Measurements from ENCODE around the gene RAP1GAP2. TPM values are rescaled to one million over a fixed set of nuclear protein-coding genes. Genes with fewer than 3 reads are reported as not detected.

RAP1GAP2 gene
- total RNA-seq, 1 donor from 2014 or later, result 8.6 TPM

DNA sequence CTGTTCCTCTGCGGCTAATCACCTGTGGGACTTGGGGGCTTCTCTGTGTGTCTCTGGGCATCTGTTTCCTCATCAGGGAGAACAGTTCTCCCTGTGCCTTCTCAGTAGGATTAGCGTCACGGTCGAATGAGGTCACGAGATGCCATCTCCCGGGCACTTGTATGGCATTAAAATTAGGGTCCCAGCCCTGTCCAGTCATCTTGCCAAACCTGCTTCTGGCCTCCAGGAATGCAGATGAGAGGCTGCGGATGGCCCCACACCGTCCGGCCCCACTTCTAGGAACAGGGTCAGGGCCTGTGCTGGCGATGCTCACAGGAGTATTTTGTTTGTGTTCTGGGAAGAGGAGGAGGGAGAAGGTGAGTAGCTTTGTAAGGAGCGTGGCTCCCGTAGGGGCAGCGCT is 208.7 kb downstream of the RAP1GAP2 start:
- H3K27me3 ChIP-seq (ENCODE audit: insufficient read depth, low read length), result no peaks in the 10 kb centered on the region
- TF ChIP-seq EZH2 (IDR thresholded peaks at IDR 0.05; ENCODE audit: insufficient read depth, low read length), result no peak
- TF ChIP-seq, protein P1, sequence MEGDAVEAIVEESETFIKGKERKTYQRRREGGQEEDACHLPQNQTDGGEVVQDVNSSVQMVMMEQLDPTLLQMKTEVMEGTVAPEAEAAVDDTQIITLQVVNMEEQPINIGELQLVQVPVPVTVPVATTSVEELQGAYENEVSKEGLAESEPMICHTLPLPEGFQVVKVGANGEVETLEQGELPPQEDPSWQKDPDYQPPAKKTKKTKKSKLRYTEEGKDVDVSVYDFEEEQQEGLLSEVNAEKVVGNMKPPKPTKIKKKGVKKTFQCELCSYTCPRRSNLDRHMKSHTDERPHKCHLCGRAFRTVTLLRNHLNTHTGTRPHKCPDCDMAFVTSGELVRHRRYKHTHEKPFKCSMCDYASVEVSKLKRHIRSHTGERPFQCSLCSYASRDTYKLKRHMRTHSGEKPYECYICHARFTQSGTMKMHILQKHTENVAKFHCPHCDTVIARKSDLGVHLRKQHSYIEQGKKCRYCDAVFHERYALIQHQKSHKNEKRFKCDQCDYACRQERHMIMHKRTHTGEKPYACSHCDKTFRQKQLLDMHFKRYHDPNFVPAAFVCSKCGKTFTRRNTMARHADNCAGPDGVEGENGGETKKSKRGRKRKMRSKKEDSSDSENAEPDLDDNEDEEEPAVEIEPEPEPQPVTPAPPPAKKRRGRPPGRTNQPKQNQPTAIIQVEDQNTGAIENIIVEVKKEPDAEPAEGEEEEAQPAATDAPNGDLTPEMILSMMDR (IDR thresholded peaks at IDR 0.05; ENCODE audit: insufficient read depth, low read depth, low read length), result no peak
- H3K79me2 ChIP-seq (ENCODE audit: insufficient read depth, low read length), result no peaks in the 10 kb centered on the region
- H3K9me3 ChIP-seq (ENCODE audit: insufficient read depth, low read depth, low read length), result no peaks in the 10 kb centered on the region
- H3K4me3 ChIP-seq (ENCODE audit: insufficient read depth, low read depth, low read length), result no peak overlapping the region
- no peak overlapping the region for H3K4me3 Mint-ChIP-seq (ENCODE audit: unreplicated experiment)
- DNase-seq (ENCODE audit: low read depth) (no peak), FAIRE-seq (no peak)
- H3K4me1 ChIP-seq (ENCODE audit: insufficient read depth, low read length), result peaks cover 11% of the 10 kb centered on the region
- H3K4me1 Mint-ChIP-seq (ENCODE audit: low read depth, unreplicated experiment), result peaks cover 16% of the 10 kb centered on the region
- peaks cover 2% of the 10 kb centered on the region for H3K9me3 Mint-ChIP-seq (ENCODE audit: unreplicated experiment)
- H2AFZ ChIP-seq (ENCODE audit: low read depth, low read length), result peak overlapping the region; percentile 86
- no peaks in the 10 kb centered on the region for H3K36me3 ChIP-seq (ENCODE audit: insufficient read depth, low read length)
- H3K4me2 ChIP-seq (ENCODE audit: low read length), result peak overlapping the region; percentile 75
- peak overlapping the region; percentile 63 for H3K9ac ChIP-seq (ENCODE audit: low read length)
- H3K27ac Mint-ChIP-seq (ENCODE audit: unreplicated experiment), result peak overlapping the region; percentile 53
- no peaks in the 10 kb centered on the region for H3K36me3 Mint-ChIP-seq (ENCODE audit: low read depth, unreplicated experiment)
- peaks cover 11% of the 10 kb centered on the region for H3K27me3 Mint-ChIP-seq (ENCODE audit: low read depth, unreplicated experiment)
- no peaks in the 10 kb centered on the region for H4K20me1 ChIP-seq (ENCODE audit: insufficient read depth, low read length)
- H3K27ac ChIP-seq (ENCODE audit: low read depth, low read length), result peak overlapping the region; percentile 59

DNA sequence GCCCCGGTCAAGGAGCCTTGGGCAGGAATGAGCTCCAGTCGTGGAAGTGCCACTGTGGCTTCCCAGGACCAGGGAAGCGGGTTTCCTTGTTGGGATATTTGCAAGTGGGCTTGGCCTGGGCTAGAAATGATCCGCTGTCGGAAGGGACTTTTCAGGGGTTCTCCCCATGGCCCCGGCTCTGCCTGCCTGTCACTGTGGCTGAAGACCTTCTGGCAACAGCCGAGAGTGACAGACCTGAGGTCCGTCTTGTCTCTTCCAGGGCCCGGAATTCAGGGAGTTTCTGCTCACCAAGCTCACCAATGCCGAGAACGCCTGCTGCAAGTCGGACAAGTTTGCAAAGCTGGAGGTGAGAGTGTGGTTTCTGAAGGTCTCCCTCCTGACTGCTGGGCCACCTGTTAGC is 209.5 kb downstream of the RAP1GAP2 start:
- Histone ChIP-seq H3K79me2 (ENCODE audit: insufficient read depth, low read length) (no peaks in the 10 kb centered on the region), H3K36me3 (ENCODE audit: insufficient read depth, low read length) (no peaks in the 10 kb centered on the region), H3K4me1 (ENCODE audit: insufficient read depth, low read length) (peaks cover 11% of the 10 kb centered on the region), H3K4me3 (ENCODE audit: insufficient read depth, low read depth, low read length) (no peak overlapping the region), H3K9ac (ENCODE audit: low read length) (no peak overlapping the region), H4K20me1 (ENCODE audit: insufficient read depth, low read length) (no peaks in the 10 kb centered on the region), H3K9me3 (ENCODE audit: insufficient read depth, low read depth, low read length) (no peaks in the 10 kb centered on the region), H3K27ac (ENCODE audit: low read depth, low read length) (no peak overlapping the region), H3K27me3 (ENCODE audit: insufficient read depth, low read length) (no peaks in the 10 kb centered on the region), H3K4me2 (ENCODE audit: low read length) (no peak overlapping the region), H2AFZ (ENCODE audit: low read depth, low read length) (no peak overlapping the region)
- Mint-ChIP-seq H3K36me3 (ENCODE audit: low read depth, unreplicated experiment) (peaks cover 5% of the 10 kb centered on the region), H3K4me3 (ENCODE audit: unreplicated experiment) (no peak overlapping the region), H3K4me1 (ENCODE audit: low read depth, unreplicated experiment) (peaks cover 16% of the 10 kb centered on the region), H3K27me3 (ENCODE audit: low read depth, unreplicated experiment) (peaks cover 11% of the 10 kb centered on the region), H3K9me3 (ENCODE audit: unreplicated experiment) (peaks cover 2% of the 10 kb centered on the region), H3K27ac (ENCODE audit: unreplicated experiment) (no peak overlapping the region)
- FAIRE-seq (no peak), DNase-seq (ENCODE audit: low read depth) (no peak)
- TF ChIP-seq EZH2 (IDR thresholded peaks at IDR 0.05; ENCODE audit: insufficient read depth, low read length), result no peak
- TF ChIP-seq, protein P1 (IDR thresholded peaks at IDR 0.05; ENCODE audit: insufficient read depth, low read depth, low read length), result no peak

DNA sequence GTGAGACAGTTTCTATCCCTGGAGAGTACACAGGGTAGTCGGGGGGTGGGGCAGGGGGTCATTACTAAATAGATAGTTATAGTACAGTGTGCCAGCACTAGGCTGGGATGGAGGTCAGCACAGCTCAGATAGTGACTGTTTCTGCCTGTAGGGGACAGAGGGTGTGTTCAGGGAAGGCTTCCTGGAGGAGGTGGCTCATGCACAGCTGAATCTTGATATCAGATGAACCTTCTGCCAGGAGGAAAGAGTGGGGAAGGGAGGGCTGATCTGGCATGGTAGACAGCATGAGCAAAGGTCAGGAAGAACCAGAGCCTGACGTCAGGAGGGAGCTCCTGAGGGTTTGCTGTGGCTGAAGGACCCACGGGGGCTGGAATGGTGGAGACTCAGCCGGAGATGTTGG is 210.6 kb downstream of the RAP1GAP2 start:
- Mint-ChIP-seq H3K9me3 (ENCODE audit: unreplicated experiment) (peaks cover 2% of the 10 kb centered on the region), H3K27me3 (ENCODE audit: low read depth, unreplicated experiment) (peaks cover 11% of the 10 kb centered on the region)
- H3K9me3 ChIP-seq (ENCODE audit: insufficient read depth, low read depth, low read length), result no peaks in the 10 kb centered on the region

More for the DNA sequence above, 210.6 kb downstream of the RAP1GAP2 start:
- peaks cover 11% of the 10 kb centered on the region for H3K4me1 ChIP-seq (ENCODE audit: insufficient read depth, low read length)
- H2AFZ ChIP-seq (ENCODE audit: low read depth, low read length), result no peak overlapping the region
- H3K4me3 ChIP-seq (ENCODE audit: insufficient read depth, low read depth, low read length), result no peak overlapping the region
- FAIRE-seq (no peak), DNase-seq (ENCODE audit: low read depth) (no peak)
- TF ChIP-seq, protein P1 (IDR thresholded peaks at IDR 0.05; ENCODE audit: insufficient read depth, low read depth, low read length), result no peak
- no peak for TF ChIP-seq EZH2 (IDR thresholded peaks at IDR 0.05; ENCODE audit: insufficient read depth, low read length)
- H3K4me2 ChIP-seq (ENCODE audit: low read length), result no peak overlapping the region
- no peaks in the 10 kb centered on the region for H3K36me3 ChIP-seq (ENCODE audit: insufficient read depth, low read length)
- no peaks in the 10 kb centered on the region for H3K79me2 ChIP-seq (ENCODE audit: insufficient read depth, low read length)
- H3K4me1 Mint-ChIP-seq (ENCODE audit: low read depth, unreplicated experiment), result peaks cover 16% of the 10 kb centered on the region
- no peaks in the 10 kb centered on the region for H4K20me1 ChIP-seq (ENCODE audit: insufficient read depth, low read length)
- no peak overlapping the region for H3K27ac ChIP-seq (ENCODE audit: low read depth, low read length)
- H3K27ac Mint-ChIP-seq (ENCODE audit: unreplicated experiment), result no peak overlapping the region
- no peaks in the 10 kb centered on the region for H3K27me3 ChIP-seq (ENCODE audit: insufficient read depth, low read length)
- no peak overlapping the region for H3K9ac ChIP-seq (ENCODE audit: low read length)
- H3K4me3 Mint-ChIP-seq (ENCODE audit: unreplicated experiment), result no peak overlapping the region
- H3K36me3 Mint-ChIP-seq (ENCODE audit: low read depth, unreplicated experiment), result peaks cover 5% of the 10 kb centered on the region
